AG04450 (cell line): ENCODE measurements around the gene C11orf71. TPM values are rescaled to one million over a fixed set of nuclear protein-coding genes. Genes with fewer than 3 reads are reported as not detected.
A peak's percentile ranks its signal among the peaks of the same experiment; 100 is the strongest.

Source experiments
- CTCF ChIA-PET: fragments of 300-600, 350-600 bp; formaldehyde crosslinking; extraction: SDS; loops from one replicate; lab custom pipeline; 2022; ENCODE audit warnings: antibody characterized with exemption, inconsistent platforms; lab: Charles Lee
- POLR2A ChIA-PET: fragments of 350-600 bp; formaldehyde crosslinking; extraction: SDS; loops from one replicate; lab custom pipeline; 2021; ENCODE audit warnings: antibody characterized with exemption, inconsistent platforms; lab: Yijun Ruan, JAX
- DNase-seq: peaks from one replicate; pipeline ENCODE4 v3.0.0-alpha.2; 2011; ENCODE audit warnings: low read depth, low spot score
- H3K27ac ChIP-seq: one replicate; pipeline ENCODE4 v1.5.1; 2012; ENCODE audit warnings: low read depth, low read length, control low read depth
- H3K27me3 ChIP-seq: one replicate; pipeline ENCODE4 v1.6.0; 2012; ENCODE audit warnings: low read length; ENCODE audit not compliant: control insufficient read depth, insufficient read depth
- H3K4me3 ChIP-seq: 2 replicates; pipeline ENCODE4 v1.5.1; 2011; ENCODE audit warnings: mild to moderate bottlenecking, low read depth, low read length, control low read depth
- H3K9me3 ChIP-seq: 2 replicates; pipeline ENCODE4 v1.5.1; 2012; ENCODE audit warnings: low read length; ENCODE audit not compliant: control insufficient read depth, insufficient read depth
- CTCF ChIP-seq: IDR thresholded peaks from 2 replicates; pipeline ENCODE4 v1.5.1; 2011; ENCODE audit warnings: low read depth, low read length, control low read depth, inconsistent platforms
- polyA minus RNA-seq: library from RNA; depleted of rRNA, polyadenylated mRNA; stranded (reverse); fragments of >200 nt; gene quantifications from 2 replicates; pipeline ENCODE4 v1.2.3, GENCODE V29; 2011; rRNA and poly(A)+ RNA removed
- polyA plus RNA-seq: library from polyadenylated mRNA; depleted of rRNA; stranded (reverse); fragments of >200 nt; gene quantifications from 2 replicates; pipeline ENCODE4 v1.2.3, GENCODE V29; 2011; rRNA removed

Gene C11orf71, protein sequence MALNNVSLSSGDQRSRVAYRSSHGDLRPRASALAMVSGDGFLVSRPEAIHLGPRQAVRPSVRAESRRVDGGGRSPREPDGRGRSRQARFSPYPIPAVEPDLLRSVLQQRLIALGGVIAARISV
- polyA plus RNA-seq, result 3.8 and 4.5 TPM in 2 replicates
- 6.2 and 7.1 TPM in 2 replicates for polyA minus RNA-seq

DNA sequence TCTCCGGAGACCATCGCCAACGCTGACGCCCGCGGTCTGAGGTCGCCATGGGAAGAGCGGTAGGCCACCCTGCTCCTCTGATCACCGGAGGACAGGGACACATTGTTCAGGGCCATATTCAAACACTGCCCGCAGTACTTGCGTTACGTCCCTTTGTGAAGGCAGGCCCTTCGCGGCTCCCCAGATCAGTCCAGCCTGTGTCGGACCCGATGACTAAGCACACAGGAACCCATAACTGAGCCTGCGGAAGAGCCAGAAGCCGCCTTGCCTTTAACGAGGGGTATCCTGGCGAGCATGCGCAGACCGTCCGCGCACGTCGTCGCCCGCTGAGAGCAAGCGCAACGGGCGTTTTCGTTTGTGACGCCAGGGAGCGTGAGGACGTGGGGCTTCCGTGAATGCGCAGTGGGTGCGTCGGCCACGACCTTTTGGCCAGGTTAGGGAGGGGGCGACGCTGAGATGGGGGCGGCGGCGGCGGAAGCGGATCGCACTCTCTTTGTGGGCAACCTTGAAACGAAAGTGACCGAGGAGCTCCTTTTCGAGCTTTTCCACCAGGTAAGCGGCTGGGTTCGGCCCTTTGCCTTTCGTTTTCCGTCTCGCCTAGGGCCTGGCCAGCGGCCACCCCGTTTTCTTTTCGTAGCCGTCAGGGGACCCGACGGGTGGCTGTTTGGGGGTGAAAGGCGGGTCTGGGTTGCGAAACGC, at the start of gene C11orf71, which contains the start of gene RBM7:
Gene C11orf71 (minus strand): TSS at position 296 of the 699 bp plus-strand sequence. CDS start 180 bp downstream, at position 116.
Gene RBM7 (plus strand): TSS at position 451 of the 699 bp plus-strand sequence. CDS start 6 bp downstream, at position 457.
- Histone ChIP-seq H3K27ac (peak within 1 kb of the TSS; percentile 100), H3K9me3 (no peaks in the 10 kb centered on the region), H3K27me3 (no peaks in the 10 kb centered on the region), H3K4me3 (peak within 1 kb of the TSS; percentile 93)
- DNase-seq, result peak; percentile 99
- 0 out of 2 replicates have a peak, but pooled peaks have one; percentile 1 for TF ChIP-seq CTCF
- ChIA-PET CTCF (no interaction called here), POLR2A (no interaction called here)

- no peak for TF ChIP-seq CTCF
- Histone ChIP-seq H3K4me3 (no peak overlapping the region), H3K9me3 (no peaks in the 10 kb centered on the region), H3K27ac (no peak overlapping the region), H3K27me3 (no peaks in the 10 kb centered on the region)
- ChIA-PET POLR2A (no interaction called here), CTCF (interaction anchor here (0.7 to 2.7 kb wide), 3 partner anchors 19 to 132 kb away, joined by 3 to 12 read pairs (median 4); no protein-coding TSS in a partner anchor)
- no peak for DNase-seq
Measured at GRCh38 chr11:114449845-114450244, 49.5 kb upstream of the C11orf71 start.

DNA sequence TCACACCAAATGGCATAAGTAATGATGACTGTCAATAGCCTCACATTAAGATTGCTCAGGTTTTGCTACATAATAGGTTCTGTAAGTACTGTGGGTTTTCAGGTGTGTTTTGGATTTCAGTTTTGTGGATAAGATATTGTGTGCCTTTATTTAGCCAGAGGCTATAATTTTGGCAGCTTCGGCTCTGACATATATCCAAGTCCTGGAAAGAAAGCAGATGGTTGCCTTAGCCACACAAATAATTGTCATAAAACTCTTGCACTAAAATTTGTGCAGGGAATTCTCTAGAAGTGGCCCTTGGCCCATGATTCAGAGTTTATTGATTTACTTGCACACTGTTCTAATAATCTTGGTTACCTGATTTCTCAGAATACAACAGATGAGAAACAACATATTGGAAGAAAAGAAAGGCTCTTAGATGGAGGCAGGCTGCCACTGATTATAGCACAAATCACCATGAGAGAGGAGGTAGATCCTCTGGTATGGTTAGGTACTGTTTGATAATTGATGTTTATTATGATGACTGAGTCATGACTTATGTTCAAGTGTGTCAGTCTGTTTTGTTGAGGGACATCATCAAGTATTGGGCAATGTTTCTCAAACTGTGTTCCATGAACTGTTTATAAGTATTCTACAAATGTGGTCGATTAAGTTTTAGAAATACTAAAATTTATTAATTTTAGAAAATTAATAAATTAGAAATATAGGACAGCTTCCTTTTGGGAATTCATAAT, 48.6 kb upstream of the C11orf71 start:
- peak overlapping the region; percentile 41 for H3K27ac ChIP-seq

DNA sequence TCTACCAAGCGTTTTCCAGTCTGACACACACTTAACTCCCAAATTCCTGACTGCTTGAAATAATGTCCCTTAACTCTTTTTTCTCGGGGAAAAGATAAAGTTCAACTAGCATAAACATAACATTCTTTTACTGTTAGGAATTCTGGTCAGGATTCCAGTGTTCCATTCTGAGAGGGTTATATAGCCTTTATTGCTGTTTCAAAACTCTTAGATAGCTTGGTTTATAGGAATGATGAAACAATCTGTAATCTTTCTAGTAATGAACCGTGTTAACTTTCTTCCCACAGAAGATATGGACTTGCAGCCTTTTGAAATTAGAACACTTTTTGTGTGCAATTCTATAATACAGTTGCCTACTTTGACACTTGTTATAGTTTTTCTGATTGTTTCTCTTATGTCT, 47.6 kb upstream of the C11orf71 start:
- Histone ChIP-seq H3K9me3 (no peaks in the 10 kb centered on the region), H3K27me3 (no peaks in the 10 kb centered on the region), H3K4me3 (no peak overlapping the region), H3K27ac (peak overlapping the region; percentile 76)
- DNase-seq, result peak; percentile 49
- no peak for TF ChIP-seq CTCF
- ChIA-PET CTCF (no interaction called here), POLR2A (interaction anchor here (0.9 kb wide), 1 partner anchor 9 kb away, joined by 4 read pairs; the partner anchor contains the start of gene REXO2)

More for the DNA sequence above, 48.6 kb upstream of the C11orf71 start:
- ChIA-PET CTCF (no interaction called here), POLR2A (no interaction called here)
- no peak for TF ChIP-seq CTCF
- Histone ChIP-seq H3K4me3 (no peak overlapping the region), H3K27me3 (no peaks in the 10 kb centered on the region), H3K9me3 (no peaks in the 10 kb centered on the region)
- DNase-seq, result no peak
